WTC11 (cell line): ENCODE measurements around the gene C17orf107. TPM values are rescaled to one million over a fixed set of nuclear protein-coding genes. Genes with fewer than 3 reads are reported as not detected.
A peak's percentile ranks its signal among the peaks of the same experiment; 100 is the strongest.

Experiments used
- ATAC-seq: fragments of 200-7000 bp; cut with Tn5 transposase; 2 replicates; pipeline ENCODE4 v1.10.0; 2021; ENCODE audit warnings: mild to moderate bottlenecking, moderate library complexity
- CTCF ChIA-PET: fragments of 300-600 bp; sonication (Branson Sonifier 250); formaldehyde crosslinking; loops from one replicate; lab custom pipeline; 2021; ENCODE audit warnings: antibody characterized with exemption; lab: Charles Lee
- POLR2A ChIA-PET: fragments of 350-600 bp; sonication (Branson Sonifier 250); formaldehyde crosslinking; loops from one replicate; lab custom pipeline; 2021; ENCODE audit warnings: antibody characterized with exemption; lab: Charles Lee
- DNase-seq: peaks from one replicate; pipeline ENCODE4 v3.0.0; 2021; ENCODE audit warnings: low spot score
- H3K27ac Mint-ChIP-seq: 2 replicates; pipeline ENCODE4 v1.8.0; 2021; ENCODE audit warnings: mixed read lengths
- H3K27me3 Mint-ChIP-seq: 2 replicates; pipeline ENCODE4 v1.8.0; 2021; ENCODE audit warnings: low read depth, mild to moderate bottlenecking, moderate library complexity, mixed read lengths
- H3K36me3 Mint-ChIP-seq: 2 replicates; pipeline ENCODE4 v1.8.0; 2021; ENCODE audit warnings: mixed read lengths
- H3K4me1 Mint-ChIP-seq: 2 replicates; pipeline ENCODE4 v1.8.0; 2022; ENCODE audit warnings: mixed read lengths
- H3K4me3 Mint-ChIP-seq: 2 replicates; pipeline ENCODE4 v1.8.0; 2021; ENCODE audit warnings: mild to moderate bottlenecking, moderate library complexity, mixed read lengths
- H3K9me3 Mint-ChIP-seq: 2 replicates; pipeline ENCODE4 v1.8.0; 2021; ENCODE audit warnings: mixed read lengths
- E2F5 ChIP-seq: sonication (generic); formaldehyde crosslinking; IDR thresholded peaks from 2 replicates; pipeline ENCODE4 v1.8.1; 2022; ENCODE audit warnings: mild to moderate bottlenecking, moderate library complexity, missing genetic modification reagents
- EMX1 ChIP-seq: fragments of 250-450 bp; sonication (Bioruptor Pico); IDR thresholded peaks from 2 replicates; pipeline ENCODE4 v1.8.0; 2021; ENCODE audit warnings: mild to moderate bottlenecking
- FOXP1 ChIP-seq: sonication (generic); formaldehyde crosslinking; IDR thresholded peaks from 2 replicates; pipeline ENCODE4 v1.8.0; 2022; ENCODE audit warnings: missing genetic modification reagents, mild to moderate bottlenecking, moderate library complexity, borderline replicate concordance
- IRF2 ChIP-seq: sonication (generic); formaldehyde crosslinking; IDR thresholded peaks from 2 replicates; pipeline ENCODE4 v1.8.0; 2022; ENCODE audit warnings: low read depth, missing genetic modification reagents, borderline replicate concordance
- KAT7 ChIP-seq: sonication (generic); formaldehyde crosslinking; IDR thresholded peaks from 2 replicates; pipeline ENCODE4 v1.8.1; 2023; ENCODE audit warnings: missing genetic modification reagents, mild to moderate bottlenecking, borderline replicate concordance
- MYBL2 ChIP-seq: sonication (generic); formaldehyde crosslinking; IDR thresholded peaks from 2 replicates; pipeline ENCODE4 v1.8.1; 2023; ENCODE audit warnings: mild to moderate bottlenecking, moderate library complexity, missing genetic modification reagents
- NFATC4 ChIP-seq: fragments of 250-450 bp; sonication (Bioruptor Pico); IDR thresholded peaks from 2 replicates; pipeline ENCODE4 v1.9.0; 2021; ENCODE audit warnings: mild to moderate bottlenecking
- PREB ChIP-seq: sonication (generic); formaldehyde crosslinking; IDR thresholded peaks from 2 replicates; pipeline ENCODE4 v1.8.1; 2022; ENCODE audit warnings: mild to moderate bottlenecking, missing genetic modification reagents, moderate library complexity, borderline replicate concordance
- PRRX2 ChIP-seq: fragments of 250-450 bp; sonication (Bioruptor Pico); IDR thresholded peaks from 2 replicates; pipeline ENCODE4 v1.8.0; 2021; ENCODE audit warnings: mild to moderate bottlenecking
- TP53 ChIP-seq: sonication (generic); formaldehyde crosslinking; IDR thresholded peaks from 2 replicates; pipeline ENCODE4 v1.8.1; 2023; ENCODE audit warnings: mild to moderate bottlenecking, missing genetic modification reagents
- ZBTB21 ChIP-seq: sonication (generic); formaldehyde crosslinking; IDR thresholded peaks from 2 replicates; pipeline ENCODE4 v1.8.1; 2023; ENCODE audit warnings: mild to moderate bottlenecking, missing genetic modification reagents, borderline replicate concordance
- ZMAT4 ChIP-seq: fragments of 250-450 bp; sonication (Bioruptor Pico); IDR thresholded peaks from 2 replicates; pipeline ENCODE4 v1.9.0; 2021; ENCODE audit warnings: mild to moderate bottlenecking
- ZNF317 ChIP-seq: sonication (generic); formaldehyde crosslinking; IDR thresholded peaks from 2 replicates; pipeline ENCODE4 v1.8.1; 2023; ENCODE audit warnings: low read depth, mild to moderate bottlenecking, moderate library complexity, missing genetic modification reagents, borderline replicate concordance
- ZNF396 ChIP-seq: fragments of 250-450 bp; sonication (Bioruptor Pico); IDR thresholded peaks from 2 replicates; pipeline ENCODE4 v1.8.0; 2021; ENCODE audit warnings: mild to moderate bottlenecking, moderate library complexity, borderline replicate concordance
- ZNF416 ChIP-seq: fragments of 250-450 bp; sonication (Bioruptor Pico); IDR thresholded peaks from 2 replicates; pipeline ENCODE4 v1.9.0; 2021; ENCODE audit warnings: mild to moderate bottlenecking, inconsistent platforms
- ZNF671 ChIP-seq: fragments of 250-450 bp; sonication (Bioruptor Pico); IDR thresholded peaks from 2 replicates; pipeline ENCODE4 v1.8.0; 2021; ENCODE audit warnings: mild to moderate bottlenecking
- total RNA-seq: library from RNA; stranded (reverse); gene quantifications from 3 replicates; pipeline ENCODE4 v1.2.3, GENCODE V29; 2021
- TF ChIP-seq, protein P1 (sequence below): sonication (generic); formaldehyde crosslinking; IDR thresholded peaks from 2 replicates; pipeline ENCODE4 v1.8.1; 2023; ENCODE audit warnings: mild to moderate bottlenecking, moderate library complexity, missing genetic modification reagents
- TF ChIP-seq, protein P2 (sequence below): fragments of 250-450 bp; sonication (Bioruptor Pico); IDR thresholded peaks from 2 replicates; pipeline ENCODE4 v1.9.0; 2021; ENCODE audit warnings: moderate library complexity, mild to moderate bottlenecking, inconsistent platforms, borderline replicate concordance

The C17orf107 gene
- total RNA-seq, 1 experiment from 2014 or later, result 8.7 TPM

- Mint-ChIP-seq H3K36me3 (peaks cover 54% of the 10 kb centered on the region), H3K9me3 (no peaks in the 10 kb centered on the region), H3K27me3 (no peaks in the 10 kb centered on the region), H3K27ac (peak overlapping the region; percentile 82), H3K4me3 (no peak overlapping the region), H3K4me1 (peaks cover 43% of the 10 kb centered on the region)
- CTCF ChIA-PET, result no interaction called here
- POLR2A ChIA-PET, result no interaction called here
- ATAC-seq (no peak), DNase-seq (no peak)
- TF ChIP-seq ZNF396 (CRISPR knock-in tag) (no peak), TP53 (CRISPR knock-in tag) (no peak), ZMAT4 (0 out of 2 replicates have a peak, but pooled peaks have one; percentile 4)
Measured at GRCh38 chr17:4942760-4943508, 43.6 kb downstream of the C17orf107 start.

- Mint-ChIP-seq H3K27ac (peak overlapping the region; percentile 83), H3K4me3 (no peak overlapping the region), H3K27me3 (no peaks in the 10 kb centered on the region), H3K36me3 (peaks cover 45% of the 10 kb centered on the region), H3K9me3 (no peaks in the 10 kb centered on the region), H3K4me1 (peaks cover 35% of the 10 kb centered on the region)
- no peak for DNase-seq
- CTCF ChIA-PET, result no interaction called here
- ATAC-seq, result no peak
- TF ChIP-seq MYBL2 (CRISPR knock-in tag) (no peak), ZMAT4 (peak; percentile 81), FOXP1 (no peak), ZNF416 (CRISPR knock-in tag) (0 out of 2 replicates have a peak, but pooled peaks have one; percentile 6), NFATC4 (peak; percentile 2; the same call in 1 of the 2 replicates), KAT7 (CRISPR knock-in tag) (no peak), E2F5 (CRISPR knock-in tag) (no peak)
- TF ChIP-seq, protein P1, sequence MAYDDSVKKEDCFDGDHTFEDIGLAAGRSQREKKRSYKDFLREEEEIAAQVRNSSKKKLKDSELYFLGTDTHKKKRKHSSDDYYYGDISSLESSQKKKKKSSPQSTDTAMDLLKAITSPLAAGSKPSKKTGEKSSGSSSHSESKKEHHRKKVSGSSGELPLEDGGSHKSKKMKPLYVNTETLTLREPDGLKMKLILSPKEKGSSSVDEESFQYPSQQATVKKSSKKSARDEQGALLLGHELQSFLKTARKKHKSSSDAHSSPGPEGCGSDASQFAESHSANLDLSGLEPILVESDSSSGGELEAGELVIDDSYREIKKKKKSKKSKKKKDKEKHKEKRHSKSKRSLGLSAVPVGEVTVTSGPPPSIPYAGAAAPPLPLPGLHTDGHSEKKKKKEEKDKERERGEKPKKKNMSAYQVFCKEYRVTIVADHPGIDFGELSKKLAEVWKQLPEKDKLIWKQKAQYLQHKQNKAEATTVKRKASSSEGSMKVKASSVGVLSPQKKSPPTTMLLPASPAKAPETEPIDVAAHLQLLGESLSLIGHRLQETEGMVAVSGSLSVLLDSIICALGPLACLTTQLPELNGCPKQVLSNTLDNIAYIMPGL, result no peak
- TF ChIP-seq, protein P2, sequence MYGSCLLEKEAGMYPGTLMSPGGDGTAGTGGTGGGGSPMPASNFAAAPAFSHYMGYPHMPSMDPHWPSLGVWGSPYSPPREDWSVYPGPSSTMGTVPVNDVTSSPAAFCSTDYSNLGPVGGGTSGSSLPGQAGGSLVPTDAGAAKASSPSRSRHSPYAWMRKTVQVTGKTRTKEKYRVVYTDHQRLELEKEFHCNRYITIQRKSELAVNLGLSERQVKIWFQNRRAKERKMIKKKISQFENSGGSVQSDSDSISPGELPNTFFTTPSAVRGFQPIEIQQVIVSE (CRISPR knock-in tag), result no peak
- POLR2A ChIA-PET, result interaction anchor here (1.2 to 1.5 kb wide), 2 partner anchors 15 to 25 kb away, joined by 4 read pairs; no protein-coding TSS in a partner anchor
Measured at GRCh38 chr17:4944163-4944553, 44.8 kb downstream of the C17orf107 start.

GRCh38 chr17:4944554-4945175, 45.3 kb downstream of the C17orf107 start:
- H3K4me1 Mint-ChIP-seq, result peaks cover 34% of the 10 kb centered on the region
- no peak overlapping the region for H3K4me3 Mint-ChIP-seq
- H3K36me3 Mint-ChIP-seq, result peaks cover 43% of the 10 kb centered on the region
- H3K9me3 Mint-ChIP-seq, result no peaks in the 10 kb centered on the region
- peak overlapping the region; percentile 90 for H3K27ac Mint-ChIP-seq
- DNase-seq, result no peak
- no peak for ATAC-seq
- TF ChIP-seq ZNF671 (CRISPR knock-in tag) (peak; percentile 15; the same call in 1 of the 2 replicates), PREB (CRISPR knock-in tag) (no peak), PRRX2 (peak; percentile 47), ZBTB21 (CRISPR knock-in tag) (peak; percentile 53; the same call in 1 of the 2 replicates), ZNF317 (CRISPR knock-in tag) (no peak), IRF2 (CRISPR knock-in tag) (no peak), EMX1 (CRISPR knock-in tag) (peak; percentile 78; the same call in 1 of the 2 replicates)
- no peaks in the 10 kb centered on the region for H3K27me3 Mint-ChIP-seq
- POLR2A ChIA-PET, result interaction anchor here (0.6 to 1.5 kb wide), 3 partner anchors 14 to 25 kb away, joined by 4 read pairs; partner anchors contain the start of gene SPAG7
- CTCF ChIA-PET, result interaction anchor here (1.5 kb wide), 1 partner anchor 36 kb away, joined by 4 read pairs; no protein-coding TSS in a partner anchor
